GM19468 (cell line): ENCODE results near the gene SMPD4.
"Not testable (repeated sequence)": the region's sequence is repeated elsewhere in the genome, so short reads cannot be mapped to it uniquely, and the experiment has no call there.

Experiments used
- ATAC-seq: cut with Tn5 transposase; IDR thresholded peaks from one replicate; pipeline ENCODE4 v1.9.1; 2021; ENCODE audit warnings: mild to moderate bottlenecking, moderate library complexity, moderate number of reproducible peaks; ENCODE audit not compliant: unreplicated experiment; ENCODE audit errors: extremely low read depth

SMPD4 gene

GRCh38 chr2:130160131-130160530 is 21.3 kb downstream of the SMPD4 start:
- ATAC-seq = no peak

DNA sequence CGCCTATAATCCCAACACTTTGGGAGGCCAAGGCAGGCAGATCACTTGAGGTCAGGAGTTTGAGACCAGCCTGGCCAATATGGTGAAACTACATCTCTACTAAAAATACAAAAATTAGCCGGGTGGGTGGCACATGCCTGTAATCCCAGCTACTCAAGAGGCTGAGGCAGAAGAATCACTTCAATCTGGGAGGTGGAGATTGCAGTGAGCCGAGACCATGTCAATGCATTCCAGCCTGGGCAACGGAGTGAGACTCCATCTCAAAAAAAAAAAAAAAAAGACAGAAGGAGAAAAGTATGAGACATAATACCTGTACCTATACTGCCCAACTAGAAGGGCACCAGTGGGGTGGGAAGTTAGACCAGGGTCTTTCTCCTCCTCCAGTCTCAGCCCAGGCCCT is 22.0 kb downstream of the SMPD4 start:
- ATAC-seq = not testable (repeated sequence)

GRCh38 chr2:130158631-130159030 is 22.8 kb downstream of the SMPD4 start:
- ATAC-seq = no peak

DNA sequence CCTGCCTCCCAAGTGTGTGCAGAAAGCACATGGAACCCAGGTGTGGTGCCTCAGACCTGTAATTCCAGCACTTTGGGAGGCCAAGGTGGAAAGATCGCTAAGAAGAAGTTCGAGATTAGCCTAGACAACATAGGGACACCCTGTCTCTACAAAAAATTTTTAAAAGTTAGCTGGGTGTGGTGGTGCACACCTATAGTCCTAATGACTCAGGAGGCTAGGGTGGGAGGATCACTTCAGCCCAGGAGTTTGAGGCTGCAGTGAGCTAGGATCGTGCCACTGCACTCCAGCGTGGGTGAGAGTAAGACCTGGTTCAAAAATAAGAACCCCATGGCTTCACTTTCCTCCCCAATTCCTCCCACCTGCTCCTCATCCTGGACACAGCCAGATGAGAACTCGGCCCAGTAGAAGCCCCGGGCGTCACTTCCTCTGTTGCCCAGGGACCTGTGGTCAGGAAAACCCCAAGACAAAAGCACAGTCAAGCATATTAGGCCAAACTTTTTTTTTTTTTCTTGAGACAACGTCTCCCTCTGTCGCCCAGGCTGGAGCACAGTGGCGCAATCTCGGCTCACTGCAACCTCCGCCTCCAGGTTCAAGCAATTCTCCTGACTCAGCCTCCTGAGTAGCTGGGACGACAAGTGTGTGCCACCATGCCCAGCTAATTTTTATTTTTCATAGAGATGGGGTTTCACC is 23.4 kb downstream of the SMPD4 start:
- ATAC-seq = peak; percentile 31

DNA sequence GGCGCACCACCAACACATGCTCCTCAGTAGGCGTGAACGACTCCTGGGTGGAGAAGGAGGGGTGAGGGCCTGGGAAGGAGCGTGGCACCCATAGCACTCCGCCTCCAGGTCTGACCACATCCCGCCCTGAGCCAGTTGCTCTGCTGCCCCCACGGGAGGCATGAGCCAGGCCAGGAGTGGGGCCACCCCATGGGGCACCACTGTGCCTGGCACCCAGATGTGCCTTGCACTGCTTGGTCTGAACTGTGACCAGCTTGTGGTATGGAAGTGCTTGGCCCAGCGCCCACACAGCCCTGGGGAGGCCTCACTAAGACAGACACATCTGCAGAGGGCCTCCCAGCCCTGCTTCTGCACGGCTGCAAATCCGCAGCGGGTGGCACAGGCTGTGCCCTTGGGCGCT is 24.0 kb downstream of the SMPD4 start:
- ATAC-seq = not testable (repeated sequence)

DNA sequence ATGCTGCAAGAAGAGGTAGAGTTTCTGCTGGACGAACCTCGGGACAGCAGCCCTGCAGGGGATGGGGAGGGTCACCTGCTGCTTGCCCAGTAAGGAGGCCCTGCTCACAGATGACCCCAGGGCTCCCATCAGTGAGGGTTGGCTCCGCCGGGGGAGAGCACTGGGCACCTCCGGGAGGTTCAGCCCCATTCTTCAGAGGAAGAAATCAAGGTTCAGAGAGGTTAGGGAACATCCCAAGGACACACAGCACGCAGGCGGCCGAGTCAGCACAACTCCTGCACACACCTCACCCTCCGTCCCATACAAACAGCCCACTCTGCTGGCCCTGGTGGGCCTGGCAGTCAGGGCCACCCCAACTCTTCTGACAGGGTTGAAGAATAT is 24.8 kb downstream of the SMPD4 start:
- no peak for ATAC-seq

DNA sequence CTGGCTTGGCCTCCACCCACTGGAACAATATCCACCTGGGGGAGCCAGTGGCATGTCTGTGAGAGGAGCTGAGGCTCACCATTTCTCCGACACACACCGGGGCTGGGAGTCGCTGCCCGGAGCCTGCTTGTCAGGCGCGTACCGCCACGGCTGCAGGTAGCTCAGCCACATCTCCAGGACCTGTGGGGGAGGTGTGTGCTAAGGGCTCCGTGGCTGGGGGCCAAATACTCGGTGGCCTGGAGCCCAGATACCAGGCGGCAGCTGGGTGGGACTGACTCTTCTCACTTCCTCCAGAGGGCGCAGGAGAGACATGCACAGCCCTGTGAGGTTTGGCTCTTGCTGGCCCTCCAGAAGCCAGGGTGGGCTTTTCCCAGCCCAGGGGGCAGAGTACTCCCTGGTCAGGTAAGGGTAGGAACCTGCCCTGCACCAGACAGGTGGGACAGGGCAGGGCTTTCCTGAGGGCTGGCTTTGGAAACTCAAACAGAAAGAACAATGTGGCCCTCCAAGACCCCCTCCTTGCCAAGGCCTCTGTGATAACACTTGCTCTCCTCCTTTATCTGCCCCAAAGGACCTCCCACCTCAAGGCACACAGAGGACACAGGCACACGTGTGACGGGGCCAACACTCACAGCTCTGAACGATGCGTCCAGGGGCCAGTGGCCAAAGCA is 25.3 kb downstream of the SMPD4 start:
- not testable (repeated sequence) for ATAC-seq

GRCh38 chr2:130154773-130155765 is 26.3 kb downstream of the SMPD4 start:
- no peak for ATAC-seq

DNA sequence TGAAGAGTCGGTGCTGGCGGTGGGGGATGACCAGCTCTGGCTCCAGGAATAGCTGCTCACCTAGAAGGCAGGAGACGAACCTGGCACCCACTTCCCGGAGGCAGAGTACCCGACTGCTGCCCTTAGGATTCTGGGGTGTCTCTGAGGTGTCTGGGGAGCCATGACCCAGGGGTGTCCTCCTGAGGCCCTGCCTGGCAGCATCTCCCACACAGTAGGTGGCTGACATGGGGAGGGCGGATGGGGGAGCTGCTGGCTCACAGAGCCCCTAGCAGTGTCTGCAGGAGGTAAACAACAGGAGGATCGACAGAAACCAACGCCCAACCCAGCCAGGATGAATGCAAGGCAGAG is 27.0 kb downstream of the SMPD4 start:
- ATAC-seq = not testable (repeated sequence)

GRCh38 chr2:130153721-130154422 is 27.5 kb downstream of the SMPD4 start:
- not testable (repeated sequence) for ATAC-seq

GRCh38 chr2:130152816-130153595 is 28.4 kb downstream of the SMPD4 start:
- no peak for ATAC-seq

GRCh38 chr2:130152136-130152815 is 29.1 kb downstream of the SMPD4 start:
- ATAC-seq = not testable (repeated sequence)

DNA sequence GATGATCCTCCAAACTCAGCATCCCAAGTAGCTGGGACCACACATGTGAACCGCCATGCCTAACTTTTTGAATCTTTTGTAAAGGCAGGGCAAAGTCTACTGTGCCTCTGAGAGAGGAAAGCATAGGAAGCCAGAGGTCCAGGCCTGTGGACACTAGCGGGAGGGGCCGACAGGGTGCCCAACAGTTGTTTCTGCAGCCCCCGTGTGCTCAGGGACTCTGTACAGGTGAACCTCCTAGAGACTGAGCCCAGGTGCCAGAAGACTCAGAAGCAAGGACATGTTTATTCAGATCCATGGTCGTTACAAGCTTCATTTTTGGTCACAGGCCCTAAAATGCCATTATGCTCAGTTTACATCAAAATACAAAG is 30.3 kb downstream of the SMPD4 start:
- not testable (repeated sequence) for ATAC-seq

GRCh38 chr2:130150181-130151144 is 30.9 kb downstream of the SMPD4 start:
- ATAC-seq = no peak

DNA sequence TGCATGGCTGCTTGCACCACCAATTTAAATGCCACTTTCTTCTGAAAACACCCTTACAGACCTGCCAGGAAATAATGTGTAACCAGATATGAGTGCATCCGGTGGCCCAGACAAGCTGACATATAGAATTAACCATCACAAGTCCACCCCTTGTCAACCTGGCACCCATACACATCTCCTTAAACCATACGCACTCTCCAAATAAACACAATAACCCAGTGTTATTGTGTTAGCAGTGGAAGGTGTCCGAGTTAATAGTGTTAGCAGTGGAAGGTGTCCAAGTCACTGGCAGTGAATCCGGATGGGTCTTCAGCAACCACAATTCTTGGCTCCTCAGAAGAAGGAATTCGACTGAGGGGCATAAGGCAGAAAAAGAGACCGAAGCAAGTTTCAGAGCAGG is 32.9 kb downstream of the SMPD4 start:
- not testable (repeated sequence) for ATAC-seq

GRCh38 chr2:130145006-130145414 is 36.4 kb downstream of the SMPD4 start, which contains the start of gene CCDC74B:
TSS of gene CCDC74B (minus strand) at chr2:130145112. CDS start at chr2:130144996, 116 bp downstream.
- peak; percentile 76 for ATAC-seq

DNA sequence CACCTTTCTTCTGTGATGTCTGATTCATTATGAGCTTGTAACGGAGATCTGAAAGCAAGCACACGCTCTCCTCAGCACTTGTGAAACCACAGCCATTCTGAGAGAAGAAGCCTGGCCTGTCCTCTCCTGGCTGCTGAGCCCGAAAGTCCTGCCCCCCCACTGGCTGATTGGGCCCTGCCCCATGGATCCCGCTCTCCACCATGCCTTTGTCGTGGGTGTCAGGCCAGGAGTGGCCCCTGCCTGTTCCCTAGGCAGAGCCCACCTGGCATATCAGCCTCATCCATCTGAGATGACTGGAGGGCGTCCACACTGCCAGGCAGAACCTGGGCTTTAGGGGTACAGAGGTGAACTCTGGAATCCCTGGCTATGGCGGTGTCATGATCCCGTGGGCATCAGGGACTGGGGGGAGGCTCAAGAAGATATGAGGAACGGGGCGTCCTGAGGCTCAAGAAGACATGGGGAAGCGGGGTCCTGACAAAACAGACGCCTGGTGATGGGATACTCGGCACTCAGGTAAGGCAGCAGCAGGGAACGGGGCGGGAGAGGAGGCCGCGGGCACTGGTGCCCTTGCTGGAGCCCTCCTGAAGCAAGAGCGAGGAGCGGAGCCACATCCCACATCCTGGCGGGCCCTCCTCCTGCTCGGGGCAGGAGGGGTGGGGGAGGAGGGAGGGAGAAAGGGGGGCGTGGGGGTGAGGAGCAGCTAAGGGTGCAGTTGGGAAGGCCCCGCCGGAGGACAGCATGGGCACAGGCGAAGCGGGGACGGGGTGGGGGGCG is 37.9 kb downstream of the SMPD4 start:
- ATAC-seq = not testable (repeated sequence)
